Measurements from ENCODE around the gene SLCO3A1. TPM values are rescaled to one million over a fixed set of nuclear protein-coding genes. Genes with fewer than 3 reads are reported as not detected.

The SLCO3A1 gene
- total RNA-seq, 2 experiments from 2014 or later = 8.5 to 40.0 TPM

DNA sequence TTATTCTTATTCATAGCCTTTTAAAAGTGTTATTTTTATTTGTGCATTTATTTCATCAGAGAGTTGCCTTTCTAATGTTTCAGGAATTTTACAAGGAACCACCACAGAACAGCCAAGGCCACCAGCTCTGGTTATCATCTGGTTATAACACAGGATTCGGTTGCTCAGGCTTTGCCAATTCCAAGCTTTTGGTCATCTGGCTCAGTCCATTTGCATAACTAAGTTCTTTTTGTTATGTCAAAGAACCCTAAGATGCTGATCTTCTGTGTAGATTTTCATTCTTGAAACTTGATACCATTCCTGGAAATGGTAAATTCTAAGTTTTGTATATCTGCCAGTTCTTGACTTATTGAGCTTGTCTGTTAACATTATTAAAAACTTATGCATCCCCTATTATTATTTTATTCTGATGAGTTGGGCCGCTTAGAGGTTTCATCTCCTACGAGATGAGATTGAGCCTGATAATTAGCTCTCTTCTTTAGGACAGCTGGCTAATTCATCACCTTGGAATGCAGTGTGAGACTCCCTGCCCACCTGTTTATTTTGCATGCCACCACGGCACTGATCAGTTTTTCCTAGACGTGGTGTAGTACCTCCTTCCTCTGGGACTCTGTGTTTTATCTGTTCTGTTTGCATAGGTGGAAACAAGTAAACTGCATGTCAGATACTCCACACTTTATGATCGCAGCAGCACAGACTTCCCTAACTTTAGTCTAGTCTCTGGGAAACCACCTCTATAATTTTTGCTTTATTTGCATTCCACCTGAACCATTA, 264.8 kb downstream of the SLCO3A1 start:
- Histone ChIP-seq H3K27ac (ENCODE audit: low read depth, low read length, poor library complexity, severe bottlenecking) (no peak overlapping the region), H2AFZ (ENCODE audit: low read length) (no peak overlapping the region), H3K79me2 (ENCODE audit: insufficient read depth, low read depth, low read length) (no peaks in the 10 kb centered on the region), H3K9me2 (ENCODE audit: insufficient read depth, low read length) (no peaks in the 10 kb centered on the region), H3K36me3 (ENCODE audit: insufficient read depth, low read length) (peaks cover 23% of the 10 kb centered on the region), H4K20me1 (ENCODE audit: insufficient read depth, low read length) (no peaks in the 10 kb centered on the region), H3K4me2 (ENCODE audit: low read length) (no peak overlapping the region), H3K4me1 (ENCODE audit: insufficient read depth, low read length, poor library complexity, severe bottlenecking) (peaks cover 10% of the 10 kb centered on the region), H3K9me3 (ENCODE audit: low read length) (no peaks in the 10 kb centered on the region), H3K4me3 (ENCODE audit: low read depth, low read length, poor library complexity, severe bottlenecking) (no peak overlapping the region)
- intact Hi-C loops (cut with micrococcal nuclease; ENCODE audit: unreplicated experiment) = no loop called here
- TF ChIP-seq, protein P1, sequence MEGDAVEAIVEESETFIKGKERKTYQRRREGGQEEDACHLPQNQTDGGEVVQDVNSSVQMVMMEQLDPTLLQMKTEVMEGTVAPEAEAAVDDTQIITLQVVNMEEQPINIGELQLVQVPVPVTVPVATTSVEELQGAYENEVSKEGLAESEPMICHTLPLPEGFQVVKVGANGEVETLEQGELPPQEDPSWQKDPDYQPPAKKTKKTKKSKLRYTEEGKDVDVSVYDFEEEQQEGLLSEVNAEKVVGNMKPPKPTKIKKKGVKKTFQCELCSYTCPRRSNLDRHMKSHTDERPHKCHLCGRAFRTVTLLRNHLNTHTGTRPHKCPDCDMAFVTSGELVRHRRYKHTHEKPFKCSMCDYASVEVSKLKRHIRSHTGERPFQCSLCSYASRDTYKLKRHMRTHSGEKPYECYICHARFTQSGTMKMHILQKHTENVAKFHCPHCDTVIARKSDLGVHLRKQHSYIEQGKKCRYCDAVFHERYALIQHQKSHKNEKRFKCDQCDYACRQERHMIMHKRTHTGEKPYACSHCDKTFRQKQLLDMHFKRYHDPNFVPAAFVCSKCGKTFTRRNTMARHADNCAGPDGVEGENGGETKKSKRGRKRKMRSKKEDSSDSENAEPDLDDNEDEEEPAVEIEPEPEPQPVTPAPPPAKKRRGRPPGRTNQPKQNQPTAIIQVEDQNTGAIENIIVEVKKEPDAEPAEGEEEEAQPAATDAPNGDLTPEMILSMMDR (conservative IDR thresholded peaks at IDR 0.05; ENCODE audit: low read length) = no peak
- TF ChIP-seq EZH2phosphoT487 (IDR thresholded peaks at IDR 0.05; ENCODE audit: borderline replicate concordance, low read depth, low read length) = no peak
- no TSS peak for BruUV-seq (replicated peaks)
- CTCF ChIA-PET (ENCODE audit: unreplicated experiment) = no interaction called here
- POLR2A ChIA-PET = no interaction called here
- DNase-seq (ENCODE audit: low spot score) = no peak

DNA sequence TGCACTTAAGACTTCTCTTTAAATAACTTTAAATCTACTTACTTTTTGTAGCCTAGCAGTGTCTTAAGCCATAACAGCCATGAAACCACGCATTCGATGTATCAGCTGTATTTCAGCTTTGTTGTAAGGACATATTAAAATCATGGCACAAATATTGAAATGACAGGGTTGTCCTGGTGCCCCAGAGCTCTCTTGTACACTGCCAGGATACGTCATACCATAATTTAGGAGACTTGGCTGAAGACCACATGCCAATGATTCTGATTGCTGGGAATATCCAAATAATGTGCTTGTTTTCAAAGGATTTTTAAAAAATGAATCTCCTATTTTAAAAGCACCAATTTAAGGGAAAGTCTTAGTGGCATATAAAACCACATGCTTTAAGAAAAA, 265.4 kb downstream of the SLCO3A1 start:
- no TSS peak for BruUV-seq (replicated peaks)
- DNase-seq (ENCODE audit: low spot score) = no peak
- no peaks in the 10 kb centered on the region for H3K9me2 ChIP-seq (ENCODE audit: insufficient read depth, low read length)
- H2AFZ ChIP-seq (ENCODE audit: low read length) = no peak overlapping the region
- ChIA-PET CTCF (ENCODE audit: unreplicated experiment) (no interaction called here), POLR2A (no interaction called here)
- no peak overlapping the region for H3K4me2 ChIP-seq (ENCODE audit: low read length)
- H3K9me3 ChIP-seq (ENCODE audit: low read length) = no peaks in the 10 kb centered on the region
- H4K20me1 ChIP-seq (ENCODE audit: insufficient read depth, low read length) = no peaks in the 10 kb centered on the region
- H3K27ac ChIP-seq (ENCODE audit: low read depth, low read length, poor library complexity, severe bottlenecking) = no peak overlapping the region
- TF ChIP-seq EZH2phosphoT487 (IDR thresholded peaks at IDR 0.05; ENCODE audit: borderline replicate concordance, low read depth, low read length) = no peak
- TF ChIP-seq, protein P1 (conservative IDR thresholded peaks at IDR 0.05; ENCODE audit: low read length) = no peak
- H3K4me1 ChIP-seq (ENCODE audit: insufficient read depth, low read length, poor library complexity, severe bottlenecking) = peaks cover 10% of the 10 kb centered on the region
- H3K4me3 ChIP-seq (ENCODE audit: low read depth, low read length, poor library complexity, severe bottlenecking) = no peak overlapping the region
- peaks cover 23% of the 10 kb centered on the region for H3K36me3 ChIP-seq (ENCODE audit: insufficient read depth, low read length)
- intact Hi-C loops (cut with micrococcal nuclease; ENCODE audit: unreplicated experiment) = no loop called here
- no peaks in the 10 kb centered on the region for H3K79me2 ChIP-seq (ENCODE audit: insufficient read depth, low read depth, low read length)

DNA sequence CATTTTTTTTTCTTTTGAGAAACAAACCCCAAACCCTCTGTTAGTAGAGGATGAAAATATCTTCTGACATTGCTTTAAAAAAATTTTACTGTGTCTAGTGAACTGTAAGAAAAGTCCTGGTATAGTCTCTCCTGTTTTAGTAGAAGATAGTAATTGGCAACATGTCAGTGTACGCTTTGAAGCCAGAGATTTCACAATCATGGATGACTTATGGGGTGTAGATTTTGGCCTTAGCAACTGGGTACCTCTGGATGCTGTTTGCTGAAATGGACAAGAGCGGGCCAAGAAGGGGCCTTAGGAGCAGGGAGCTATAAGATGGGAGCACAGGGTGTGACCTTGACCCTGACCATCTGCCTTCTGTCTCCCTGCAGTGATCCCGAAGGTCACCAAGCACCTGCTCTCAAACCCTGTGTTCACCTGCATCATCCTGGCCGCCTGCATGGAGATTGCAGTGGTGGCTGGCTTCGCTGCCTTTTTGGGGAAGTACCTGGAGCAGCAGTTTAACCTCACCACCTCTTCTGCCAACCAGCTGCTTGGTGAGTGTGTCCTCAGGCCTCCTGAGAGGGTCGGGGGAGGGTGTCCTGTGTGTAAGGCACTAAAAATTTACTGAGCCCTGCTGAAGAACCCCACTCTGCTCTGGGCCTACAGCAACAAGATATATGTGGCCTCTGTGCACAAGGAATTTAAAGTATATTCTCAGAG, 266.7 kb downstream of the SLCO3A1 start:
- Histone ChIP-seq H3K9me3 (ENCODE audit: low read length) (no peaks in the 10 kb centered on the region), H4K20me1 (ENCODE audit: insufficient read depth, low read length) (no peaks in the 10 kb centered on the region), H3K36me3 (ENCODE audit: insufficient read depth, low read length) (peaks cover 23% of the 10 kb centered on the region), H3K9me2 (ENCODE audit: insufficient read depth, low read length) (no peaks in the 10 kb centered on the region), H3K4me2 (ENCODE audit: low read length) (no peak overlapping the region), H3K4me1 (ENCODE audit: insufficient read depth, low read length, poor library complexity, severe bottlenecking) (peaks cover 10% of the 10 kb centered on the region), H3K79me2 (ENCODE audit: insufficient read depth, low read depth, low read length) (no peaks in the 10 kb centered on the region), H3K4me3 (ENCODE audit: low read depth, low read length, poor library complexity, severe bottlenecking) (no peak overlapping the region), H3K27ac (ENCODE audit: low read depth, low read length, poor library complexity, severe bottlenecking) (no peak overlapping the region), H2AFZ (ENCODE audit: low read length) (no peak overlapping the region)
- ChIA-PET POLR2A (no interaction called here), CTCF (ENCODE audit: unreplicated experiment) (no interaction called here)
- TF ChIP-seq, protein P1 (conservative IDR thresholded peaks at IDR 0.05; ENCODE audit: low read length) = no peak
- no peak for TF ChIP-seq EZH2phosphoT487 (IDR thresholded peaks at IDR 0.05; ENCODE audit: borderline replicate concordance, low read depth, low read length)
- intact Hi-C loops (cut with micrococcal nuclease; ENCODE audit: unreplicated experiment) = no loop called here
- BruUV-seq (replicated peaks) = no TSS peak
- no peak for DNase-seq (ENCODE audit: low spot score)
